A549 treated with CpdA at 1 μM for 4 hours (cell line): ENCODE measurements around the gene SSR4. TPM values are rescaled to one million over a fixed set of nuclear protein-coding genes. Genes with fewer than 3 reads are reported as not detected.

Source experiments
- total RNA-seq: library from RNA; stranded (reverse); fragments of 200-300 nt; extraction: Qiagen RNA extraction; gene quantifications from 5 replicates; pipeline ENCODE4 v1.2.3, GENCODE V29; 2022; ENCODE audit warnings: low read depth

SSR4 gene
- 364 to 443 TPM (median 420 TPM) in 5 replicates for total RNA-seq

GRCh38 chrX:153794018-153794896 is at the start of gene SSR4, which contains the start of gene IDH3G:
SSR4 (plus strand) TSS chrX:153794668; CDS start chrX:153794688, 20 bp downstream.
IDH3G (minus strand) TSS chrX:153794375; CDS start chrX:153794326, 49 bp downstream.

GRCh38 chrX:153763989-153764755 is 30.3 kb upstream of the SSR4 start, which contains the start of gene PLXNB3:
PLXNB3 (plus strand) TSS chrX:153764249; CDS start chrX:153765536, 1,287 bp downstream.

GRCh38 chrX:153780678-153781427 is 13.6 kb upstream of the SSR4 start, which contains the start of gene SRPK3:
SRPK3 (plus strand) TSS chrX:153781041; CDS start chrX:153781087, 46 bp downstream.

GRCh38 chrX:153829799-153830639 is 35.6 kb downstream of the SSR4 start, which contains the start of gene PDZD4:
PDZD4 (minus strand) TSS chrX:153830544; CDS start chrX:153830298, 246 bp downstream.

Other genes starting within 250 kb of the SSR4 start
- 32.8 to 57.7 TPM (median 51.4 TPM) in 5 replicates for gene CCNQ, start 195.5 kb upstream of the SSR4 start, total RNA-seq
- 0.83 to 1.7 TPM (median 1.2 TPM) in 5 replicates for gene DUSP9, start 147.5 kb upstream of the SSR4 start, total RNA-seq
- gene PNCK, start 120.9 kb upstream of the SSR4 start, total RNA-seq, result 0.22 to 0.86 TPM (median 0.52 TPM) in 4 of 5 replicates, not detected in the other
- gene SLC6A8, start 106.7 kb upstream of the SSR4 start, total RNA-seq, result 10.2 to 13.2 TPM (median 11.1 TPM) in 5 replicates
- 359 to 414 TPM (median 373 TPM) in 5 replicates for gene BCAP31, start 70.3 kb upstream of the SSR4 start, total RNA-seq
- 2.0 to 4.1 TPM (median 3.8 TPM) in 5 replicates for gene ABCD1, start 69.8 kb upstream of the SSR4 start, total RNA-seq
- gene PLXNB3, start 30.4 kb upstream of the SSR4 start, total RNA-seq, result 3.0 to 4.1 TPM (median 3.7 TPM) in 5 replicates
- 0.07 to 0.10 TPM in 2 of 5 replicates, not detected in the others for gene SRPK3, start 13.6 kb upstream of the SSR4 start, total RNA-seq
- gene IDH3G, start 293 bp upstream of the SSR4 start, total RNA-seq, result 57.5 to 63.5 TPM (median 61.5 TPM) in 5 replicates
- 2.7 to 3.5 TPM (median 3.0 TPM) in 5 replicates for gene PDZD4, start 35.9 kb downstream of the SSR4 start, total RNA-seq
- 19.6 to 26.8 TPM (median 21.1 TPM) in 5 replicates for gene L1CAM, start 91.5 kb downstream of the SSR4 start, total RNA-seq
- 0.07 to 0.12 TPM in 2 of 5 replicates, not detected in the others for gene AVPR2, start 110.0 kb downstream of the SSR4 start, total RNA-seq
- gene ARHGAP4, start 131.6 kb downstream of the SSR4 start, total RNA-seq, result 0.75 to 2.2 TPM (median 1.6 TPM) in 5 replicates
- gene NAA10, start 140.4 kb downstream of the SSR4 start, total RNA-seq, result 208 to 230 TPM (median 214 TPM) in 5 replicates
- 0.11 to 0.24 TPM (median 0.14 TPM) in 5 replicates for gene RENBP, start 150.0 kb downstream of the SSR4 start, total RNA-seq
- gene HCFC1, start 177.2 kb downstream of the SSR4 start, total RNA-seq, result 36.3 to 45.1 TPM (median 40.5 TPM) in 5 replicates
- 3.4 to 8.9 TPM (median 5.1 TPM) in 5 replicates for gene TMEM187, start 178.1 kb downstream of the SSR4 start, total RNA-seq
- gene IRAK1, start 225.2 kb downstream of the SSR4 start, total RNA-seq, result 185 to 227 TPM (median 213 TPM) in 5 replicates